ENCODE data around the gene ARHGEF19. TPM values are rescaled to one million over a fixed set of nuclear protein-coding genes. Genes with fewer than 3 reads are reported as not detected.

ARHGEF19 gene
- 3.7 and 5.5 TPM in 2 replicates for total RNA-seq

GRCh38 chr1:16212251-16212961, at the start of gene ARHGEF19:
TSS of gene ARHGEF19 (minus strand) at chr1:16212652. CDS start at chr1:16209054, 3,598 bp downstream.

GRCh38 chr1:16236511-16237342, 24.3 kb upstream of the ARHGEF19 start, which contains the start of gene CPLANE2:
TSS of gene CPLANE2 (minus strand) at chr1:16237183. CDS start at chr1:16236742, 441 bp downstream.

DNA sequence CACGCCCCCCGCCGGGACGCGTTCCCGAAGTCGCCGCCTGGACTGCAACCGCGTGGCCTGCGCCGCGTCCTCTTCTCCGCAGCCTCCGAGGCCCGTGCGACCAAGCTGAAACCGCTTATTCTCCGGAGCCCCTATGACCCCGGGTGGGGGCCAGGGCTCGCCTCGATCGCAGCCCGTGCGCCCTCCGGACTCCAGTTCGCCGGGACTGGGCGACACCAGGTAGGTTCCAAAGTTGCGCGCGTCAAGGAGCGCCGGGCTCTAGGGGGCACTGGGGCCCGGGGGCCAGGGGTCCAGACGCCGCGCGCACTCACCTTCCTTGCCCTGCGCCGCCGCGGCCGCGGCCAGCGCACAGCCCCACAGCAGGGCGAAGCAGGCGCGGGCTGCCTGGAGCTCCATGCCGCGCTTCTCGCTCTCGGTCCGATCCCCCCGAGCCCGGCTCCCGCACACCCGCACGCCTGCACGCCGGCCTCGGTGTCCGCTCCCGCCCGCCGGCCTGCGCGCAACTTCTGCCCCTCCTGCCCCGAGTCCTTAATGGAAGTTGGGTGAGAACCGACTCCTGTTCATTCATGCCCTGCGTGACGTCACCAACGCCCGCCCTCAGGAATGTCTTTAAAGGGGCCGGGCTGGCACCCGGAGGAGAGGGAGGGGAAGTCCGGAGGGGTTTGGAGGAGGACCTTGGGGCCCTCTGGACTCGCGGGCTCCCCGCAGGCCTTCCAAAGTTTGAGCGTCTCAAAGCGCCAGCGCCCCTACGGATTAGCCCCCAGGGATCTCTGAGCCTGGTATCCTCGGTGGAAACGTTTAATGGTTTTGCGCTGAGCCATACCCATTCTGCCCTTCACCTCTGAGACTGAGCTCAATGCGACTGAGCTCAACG, 56.7 kb downstream of the ARHGEF19 start, which contains the start of gene EPHA2:
Gene EPHA2 (minus strand): TSS at position 533 of the 874 bp plus-strand sequence. CDS start 137 bp downstream, at position 396.

Other genes with a start within 250 kb of the ARHGEF19 start
- gene ZBTB17, start 236.6 kb downstream of the ARHGEF19 start, total RNA-seq = 37.0 and 40.1 TPM in 2 replicates
- gene SRARP, start 208.4 kb downstream of the ARHGEF19 start, total RNA-seq = under 0.01 TPM in 1 of 2 replicates, not detected in the other
- 3.8 and 14.5 TPM in 2 replicates for gene HSPB7, start 194.6 kb downstream of the ARHGEF19 start, total RNA-seq
- 0.09 TPM in 1 of 2 replicates, not detected in the other for gene CLCNKA, start 190.6 kb downstream of the ARHGEF19 start, total RNA-seq
- 0.09 and 0.14 TPM in 2 replicates for gene CLCNKB, start 168.9 kb downstream of the ARHGEF19 start, total RNA-seq
- gene FAM131C, start 139.0 kb downstream of the ARHGEF19 start, total RNA-seq = under 0.01 and 0.09 TPM in 2 replicates
- 7.0 and 11.7 TPM in 2 replicates for gene EPHA2, start 56.6 kb downstream of the ARHGEF19 start, total RNA-seq
- gene CPLANE2, start 24.5 kb upstream of the ARHGEF19 start, total RNA-seq = 11.5 and 14.0 TPM in 2 replicates
- 7.1 and 11.9 TPM in 2 replicates for gene FBXO42, start 139.8 kb upstream of the ARHGEF19 start, total RNA-seq
- 13.4 and 21.3 TPM in 2 replicates for gene SZRD1, start 154.6 kb upstream of the ARHGEF19 start, total RNA-seq
- not detected in 2 replicates for gene SPATA21, start 224.8 kb upstream of the ARHGEF19 start, total RNA-seq
- gene NECAP2, start 228.1 kb upstream of the ARHGEF19 start, total RNA-seq = 65.0 and 76.4 TPM in 2 replicates

Data from smooth muscle cell of bladder (primary cell).